GM06990 (cell line): ENCODE data around the gene NLRC5.

ENCODE experiments used
- DNase-seq: peaks from one replicate; pipeline ENCODE4 v3.0.0-alpha.2; 2011; ENCODE audit not compliant: insufficient read length; ENCODE audit errors: extremely low read depth
- H3K27me3 ChIP-seq: replicated peaks from 2 replicates; pipeline ENCODE4 v1.6.0; 2011; ENCODE audit warnings: low read length; ENCODE audit not compliant: control insufficient read depth, insufficient read depth
- H3K36me3 ChIP-seq: 2 replicates; pipeline ENCODE4 v1.5.1; 2011; ENCODE audit warnings: low read length; ENCODE audit not compliant: control insufficient read depth, insufficient read depth
- H3K4me3 ChIP-seq: replicated peaks from 2 replicates; pipeline ENCODE4 v1.5.1; 2011; ENCODE audit warnings: low read depth, mild to moderate bottlenecking, control low read depth, low read length
- CTCF ChIP-seq: IDR thresholded peaks from 2 replicates; pipeline ENCODE4 v1.5.1; 2011; ENCODE audit warnings: low read length, control low read depth, mild to moderate bottlenecking, inconsistent platforms; ENCODE audit not compliant: insufficient read depth, poor library complexity, severe bottlenecking

The NLRC5 gene

GRCh38 chr16:56943761-56944375 is 45.5 kb upstream of the NLRC5 start:
- no peak for TF ChIP-seq CTCF
- peaks cover 33% of the 10 kb centered on the region for H3K36me3 ChIP-seq
- DNase-seq, result no peak
- H3K27me3 ChIP-seq, result no peaks in the 10 kb centered on the region
- no peak overlapping the region for H3K4me3 ChIP-seq

- peak; percentile 53 for DNase-seq
- Histone ChIP-seq H3K27me3 (no peaks in the 10 kb centered on the region), H3K4me3 (no peak overlapping the region), H3K36me3 (peaks cover 24% of the 10 kb centered on the region)
- TF ChIP-seq CTCF, result no peak
Measured at GRCh38 chr16:56944954-56945839, 44.2 kb upstream of the NLRC5 start.

- no peak for DNase-seq
- H3K27me3 ChIP-seq, result no peaks in the 10 kb centered on the region
- no peak overlapping the region for H3K4me3 ChIP-seq
- peaks cover 23% of the 10 kb centered on the region for H3K36me3 ChIP-seq
- TF ChIP-seq CTCF, result no peak
Measured at GRCh38 chr16:56945847-56946527, 43.4 kb upstream of the NLRC5 start.

GRCh38 chr16:56946767-56947603 is 42.4 kb upstream of the NLRC5 start:
- DNase-seq, result no peak

More at GRCh38 chr16:56946767-56947603, 42.4 kb upstream of the NLRC5 start:
- no peaks in the 10 kb centered on the region for H3K27me3 ChIP-seq
- peaks cover 17% of the 10 kb centered on the region for H3K36me3 ChIP-seq
- H3K4me3 ChIP-seq, result no peak overlapping the region
- TF ChIP-seq CTCF, result no peak
